Tibial nerve (tissue), 3 donors: ENCODE results near the gene TEX44.
A peak's percentile ranks its signal among the peaks of the same experiment; 100 is the strongest.

Source experiments
- CTCF ChIP-seq, 5 experiments: fragments of 200-600 bp in 3 of 5; fragments of 450-650 bp in 2 of 5; sonication (generic) in 3 of 5; IDR thresholded peaks; one replicate each; pipeline ENCODE4 v1.5.1; 2016 to 2019; ENCODE audit warnings: antibody characterized with exemption in 5 of 5, mild to moderate bottlenecking in 3 of 5, moderate library complexity in 2 of 5
- POLR2A ChIP-seq, 2 donors: fragments of 450-650 bp; IDR thresholded peaks; one replicate each; pipeline ENCODE4 v1.6.1; 2017; ENCODE audit warnings: antibody characterized with exemption in 2 of 2, mild to moderate bottlenecking in 2 of 2, moderate library complexity in 2 of 2

GRCh38 chr2:231557571-231558217 is 35.0 kb upstream of the TEX44 start:
- TF ChIP-seq POLR2A (IDR thresholded peaks at IDR 0.05) (no peak), CTCF (IDR thresholded peaks at IDR 0.05) (peak; percentile 46 to 78 (median 64))
